ENCODE results near the gene KIF24.
"Not testable (repeated sequence)": the region's sequence is repeated elsewhere in the genome, so short reads cannot be mapped to it uniquely, and the experiment has no call there.

The KIF24 gene

DNA sequence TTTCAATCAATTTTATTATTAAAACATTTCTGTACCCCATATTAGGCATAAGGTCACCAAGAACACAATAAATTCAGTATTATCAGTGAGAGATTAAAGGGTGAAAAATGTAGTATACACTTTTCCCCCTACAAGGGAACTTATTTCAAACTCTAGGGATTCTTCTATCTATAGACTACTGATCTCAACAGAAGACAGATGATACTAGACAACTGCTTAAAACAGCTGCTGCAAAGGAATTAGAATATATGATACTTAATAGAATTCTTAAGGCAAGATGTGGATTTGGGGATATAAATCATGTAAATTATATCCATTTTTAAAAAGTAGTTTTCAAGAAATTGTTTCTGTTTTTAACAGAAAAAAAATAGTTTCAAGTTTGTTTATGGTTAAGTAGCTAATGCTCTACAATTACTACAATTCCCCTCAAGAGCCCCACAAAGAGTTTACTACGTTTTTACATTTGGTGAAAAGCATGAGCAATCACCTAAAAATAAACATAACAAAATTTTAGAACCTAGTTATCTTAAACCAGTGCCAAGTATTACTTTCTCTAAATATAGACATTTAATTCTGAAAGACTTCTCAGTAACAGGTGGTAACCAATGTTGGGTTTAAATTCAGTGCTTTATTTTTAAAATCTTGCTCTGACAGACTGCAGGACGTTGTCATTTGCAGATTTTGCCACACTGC is 6.0 kb downstream of the KIF24 start:
- no peak for DNase-seq (ENCODE audit: low spot score)

DNA sequence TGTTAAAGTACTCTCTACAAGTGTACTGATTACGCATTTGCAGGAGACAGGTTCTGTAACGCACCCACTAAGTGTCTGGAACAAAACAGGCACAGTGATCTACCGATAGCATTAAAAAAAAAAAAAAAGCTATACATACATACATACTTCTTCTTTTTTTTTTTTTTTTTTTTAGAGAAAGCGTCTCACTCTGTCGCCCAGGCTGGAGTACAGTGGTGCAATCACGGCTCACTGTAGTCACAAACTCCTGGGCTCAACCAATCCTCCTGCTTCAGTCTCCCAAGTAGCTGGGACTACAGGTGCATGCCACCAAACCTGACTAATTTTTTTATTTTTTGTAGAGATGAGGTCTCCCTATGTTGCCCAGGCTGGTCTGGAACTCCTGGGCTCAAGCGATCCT is 7.6 kb downstream of the KIF24 start:
- no peak for DNase-seq (ENCODE audit: low spot score)

DNA sequence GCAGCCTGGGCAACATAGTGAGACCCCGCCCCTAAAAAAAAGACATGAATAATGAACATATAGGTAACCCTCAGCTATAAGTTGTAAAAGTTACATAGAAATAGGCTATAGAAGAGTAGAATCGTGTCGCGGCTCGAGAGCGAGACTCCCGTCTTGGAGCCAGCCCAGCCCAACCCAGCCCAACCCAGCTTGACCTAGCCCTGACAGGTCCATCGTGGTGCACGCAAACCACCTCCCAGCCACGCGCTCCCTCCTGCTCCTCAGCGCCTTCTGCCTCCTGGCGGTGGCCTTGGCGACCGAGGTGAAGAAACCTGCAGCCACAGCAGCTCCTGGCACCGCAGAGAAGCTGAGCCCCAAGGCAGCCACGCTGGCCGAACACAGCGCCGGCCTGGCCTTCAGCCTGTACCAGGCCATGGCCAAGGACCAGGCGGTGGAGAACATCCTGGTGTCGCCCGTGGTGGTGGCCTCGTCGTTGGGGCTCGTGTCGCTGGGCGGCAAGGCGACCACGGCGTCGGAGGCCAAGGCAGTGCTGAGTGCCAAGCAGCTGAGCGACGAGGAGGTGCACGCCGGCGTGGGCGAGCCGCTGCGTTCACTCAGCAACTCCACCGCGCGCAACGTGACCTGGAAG is 10.8 kb downstream of the KIF24 start:
- no peak for DNase-seq (ENCODE audit: low spot score)

DNA sequence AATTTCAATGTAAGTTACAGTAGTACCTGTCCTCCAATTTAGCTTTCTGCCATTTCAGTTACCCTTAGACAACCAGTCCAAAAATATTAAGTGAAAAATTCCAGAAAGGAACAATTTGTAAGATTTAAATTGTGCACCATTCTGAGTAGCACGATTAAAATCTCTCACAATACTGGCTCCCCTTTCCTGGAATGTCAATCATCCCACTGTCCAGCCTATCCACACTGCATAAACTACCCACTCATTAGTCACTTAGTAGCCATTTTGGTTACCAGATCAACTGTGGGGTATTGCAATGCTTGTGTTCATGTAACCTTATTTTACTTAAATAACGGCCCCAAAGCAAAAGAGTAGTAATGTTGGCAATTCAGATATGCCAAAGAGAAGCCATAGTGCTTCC is 11.6 kb downstream of the KIF24 start:
- DNase-seq (ENCODE audit: low spot score): no peak

DNA sequence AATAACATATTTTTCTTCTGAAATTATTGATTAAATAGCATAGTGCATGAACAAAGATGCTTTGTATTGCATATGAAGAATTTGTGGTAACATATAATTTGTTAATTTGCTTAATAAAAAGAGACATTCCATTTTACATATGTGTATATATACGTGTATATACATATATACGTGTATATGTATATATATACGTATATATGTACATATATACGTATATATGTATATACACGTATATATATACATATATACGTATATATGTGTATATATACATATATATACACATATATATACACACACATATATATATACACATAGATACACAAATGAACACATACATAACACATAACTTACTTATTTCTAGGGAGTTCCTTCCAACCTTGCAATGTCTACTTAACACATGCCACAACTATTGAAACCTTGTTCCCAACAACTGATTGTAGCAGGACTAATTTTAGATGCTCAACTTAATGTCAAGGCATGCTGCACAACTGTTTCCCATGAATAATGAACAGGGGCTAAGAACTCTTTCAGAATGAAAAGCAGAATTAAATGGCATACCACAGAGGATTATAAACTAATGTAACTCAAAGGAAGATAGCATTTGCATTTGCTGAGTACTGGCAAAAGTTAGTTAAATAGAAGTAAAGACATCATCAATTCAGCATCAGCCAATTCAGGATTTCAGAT is 17.4 kb downstream of the KIF24 start:
- no peak for DNase-seq (ENCODE audit: low spot score)

DNA sequence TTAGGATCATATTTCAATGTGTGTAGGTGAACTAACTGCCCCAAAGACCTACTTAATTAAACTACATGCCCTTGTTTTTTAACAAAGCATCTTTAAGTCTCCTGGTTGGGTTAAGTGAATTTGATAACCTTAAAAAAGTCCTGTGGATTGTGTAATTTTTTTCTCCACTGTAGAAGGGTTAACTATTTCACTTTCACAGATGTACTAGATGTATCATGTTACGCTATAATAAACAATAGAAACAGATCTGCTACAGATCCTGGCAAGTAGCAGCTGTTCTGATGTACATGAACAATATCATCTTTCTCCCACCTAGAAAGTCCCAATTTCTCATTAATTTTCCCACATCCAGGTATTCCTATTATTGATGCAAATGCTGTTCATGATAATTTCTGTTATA is 18.9 kb downstream of the KIF24 start:
- DNase-seq (ENCODE audit: low spot score): no peak

DNA sequence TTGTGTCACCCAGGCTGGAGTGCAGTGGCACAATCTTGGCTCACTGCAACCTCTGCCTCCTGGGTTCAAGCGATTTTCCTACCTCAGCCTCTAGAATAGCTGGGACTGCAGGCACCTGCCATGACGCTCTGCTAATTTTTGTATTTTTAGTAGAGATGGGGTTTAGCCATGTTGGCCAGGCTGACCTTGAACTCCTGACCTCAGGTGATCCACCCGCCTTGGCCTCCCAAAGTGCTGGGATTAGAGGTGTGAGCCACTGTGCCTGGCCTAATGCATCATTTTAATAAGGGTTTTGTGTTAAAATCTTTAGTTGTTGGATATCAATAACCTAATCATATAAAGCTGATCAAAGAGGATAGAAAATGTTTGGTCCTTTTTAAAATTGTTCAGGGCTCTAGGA is 20.8 kb downstream of the KIF24 start:
- DNase-seq (ENCODE audit: low spot score): not testable (repeated sequence)

DNA sequence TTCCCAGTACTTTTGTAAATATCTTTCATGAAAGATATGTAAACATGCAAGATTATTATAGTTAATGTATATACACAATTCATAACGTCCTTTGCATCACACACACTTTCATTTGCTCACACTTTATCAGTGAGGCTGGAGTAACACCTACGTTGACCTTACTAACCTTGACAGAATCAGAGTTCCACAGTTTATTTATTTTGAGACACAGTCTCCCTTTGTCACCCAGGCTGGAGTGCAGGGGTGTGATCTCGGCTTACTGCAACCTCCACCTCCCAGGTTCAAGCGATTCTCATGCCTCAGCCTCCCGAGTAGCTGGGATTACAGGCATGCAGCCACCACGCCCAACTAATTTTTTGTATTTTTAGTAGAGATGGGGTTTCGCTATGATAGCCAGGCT is 28.0 kb downstream of the KIF24 start:
- DNase-seq (ENCODE audit: low spot score): not testable (repeated sequence)

DNA sequence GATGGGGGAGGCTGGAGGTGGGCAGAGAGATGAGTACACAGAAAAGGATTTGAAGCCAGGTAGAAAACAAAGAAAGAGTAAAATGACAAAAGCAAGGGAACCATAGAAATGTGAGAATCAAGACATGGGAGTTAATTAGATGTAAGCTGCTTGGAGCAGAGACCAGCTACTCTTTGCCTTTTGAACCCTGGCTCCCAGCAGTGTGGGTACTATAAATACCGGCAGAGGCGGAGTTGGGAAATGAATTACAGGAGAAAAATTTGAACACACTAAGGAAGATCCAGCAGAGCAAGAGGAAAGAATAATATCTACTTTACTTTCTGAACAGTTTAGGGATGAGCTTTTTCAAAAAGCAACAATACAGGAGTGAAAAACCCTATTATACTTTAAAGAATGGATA is 36.5 kb downstream of the KIF24 start:
- no peak for DNase-seq (ENCODE audit: low spot score)

DNA sequence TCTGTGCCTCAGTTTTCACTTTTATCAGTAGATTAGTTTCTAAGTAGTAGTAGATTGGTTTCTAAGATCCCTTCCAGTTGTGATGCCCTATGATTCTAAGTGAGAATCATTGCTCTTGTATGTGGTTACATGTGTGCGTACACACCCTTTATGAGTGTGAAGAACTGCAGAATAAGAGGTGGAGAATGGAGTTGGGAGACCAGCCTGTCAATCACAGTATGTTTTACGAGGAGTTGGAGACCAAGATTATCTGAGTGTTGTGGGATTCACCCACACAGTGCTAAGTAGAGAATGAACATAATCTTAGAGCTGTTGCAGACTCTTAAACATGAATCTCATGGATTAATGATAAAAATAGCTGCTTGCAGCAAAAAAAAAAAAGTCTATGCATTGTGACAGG is 37.6 kb downstream of the KIF24 start:
- no peak for DNase-seq (ENCODE audit: low spot score)

DNA sequence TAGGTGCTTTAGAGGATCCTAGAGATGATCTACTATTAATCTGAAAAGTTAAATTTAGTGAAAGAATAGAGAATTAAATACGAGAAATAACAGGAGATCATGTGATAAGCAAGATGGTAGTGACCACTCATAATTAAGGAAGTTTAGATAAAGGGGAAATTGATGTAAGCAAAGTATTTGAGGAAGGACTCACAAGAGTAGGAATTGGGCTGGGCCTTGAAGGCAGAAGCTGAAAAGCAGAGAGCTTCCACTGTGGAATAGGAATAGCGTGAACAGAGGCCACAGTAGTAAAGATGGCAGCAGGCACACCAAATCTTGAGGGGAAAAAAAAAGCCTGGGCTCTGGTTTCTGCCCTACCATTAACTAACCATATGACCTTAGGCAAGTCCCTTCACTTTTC is 38.0 kb downstream of the KIF24 start:
- peak; percentile 31 for DNase-seq (ENCODE audit: low spot score)

DNA sequence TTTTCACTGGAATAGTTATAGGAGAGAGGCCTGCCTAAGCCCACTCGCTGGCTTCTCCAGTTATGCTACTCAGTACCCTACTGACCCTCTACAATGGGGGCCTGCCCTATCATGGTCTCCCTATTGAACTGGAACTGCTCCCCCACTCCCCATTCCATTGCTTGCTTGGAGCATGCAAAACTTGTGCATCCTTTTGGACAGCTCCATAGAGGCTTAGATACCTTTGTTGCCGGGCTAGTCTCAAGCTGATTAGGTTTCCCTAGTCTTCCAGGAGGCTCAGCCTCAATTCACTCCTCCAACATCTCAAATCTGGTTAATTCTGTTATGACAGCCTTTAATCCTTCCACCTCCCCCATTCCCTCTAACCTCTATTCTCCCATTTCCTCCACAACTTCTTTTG is 39.9 kb downstream of the KIF24 start:
- DNase-seq (ENCODE audit: low spot score): no peak

DNA sequence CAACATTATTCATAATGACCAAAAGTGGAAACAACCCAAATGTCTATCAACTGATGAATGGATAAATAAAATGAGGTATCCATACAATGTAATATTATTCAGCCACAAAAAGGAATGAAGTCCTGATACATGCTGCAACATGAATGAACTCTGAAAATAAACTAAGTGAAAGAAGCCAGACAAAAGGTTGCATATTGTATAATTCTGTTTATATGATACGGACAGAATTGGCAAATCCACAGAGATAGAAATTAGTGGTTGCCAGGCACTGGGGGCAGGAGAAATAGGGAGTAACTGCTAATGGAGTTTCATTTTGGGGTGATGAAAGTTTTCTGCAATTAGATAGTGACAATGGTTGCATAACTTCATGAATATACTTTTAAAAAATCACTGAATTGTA is 47.0 kb downstream of the KIF24 start:
- no peak for DNase-seq (ENCODE audit: low spot score)

DNA sequence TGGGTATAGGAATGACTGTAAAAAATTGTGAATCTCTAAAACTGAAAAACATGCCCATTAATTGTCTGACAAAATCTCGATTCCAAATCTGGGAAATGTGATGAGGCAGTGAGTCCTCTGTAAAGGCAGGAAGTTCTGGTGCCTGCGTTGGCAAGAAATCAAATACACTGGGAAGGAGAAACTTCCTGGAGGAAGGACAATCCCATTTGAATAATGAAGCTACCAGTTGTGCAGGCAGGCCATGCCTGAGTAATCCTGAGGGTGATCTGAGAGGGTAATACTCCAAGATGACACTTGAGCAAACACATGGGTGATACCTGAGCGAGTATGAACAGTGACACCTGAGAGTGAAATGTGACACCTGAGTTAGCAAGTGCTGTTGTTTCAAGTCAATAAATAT is 49.7 kb downstream of the KIF24 start:
- DNase-seq (ENCODE audit: low spot score): no peak
